Bronchial epithelial cell (primary cell): ENCODE results near the gene ANKRD39. TPM values are rescaled to one million over a fixed set of nuclear protein-coding genes. Genes with fewer than 3 reads are reported as not detected.
A peak's percentile ranks its signal among the peaks of the same experiment; 100 is the strongest.

Experiments used
- DNase-seq: peaks from one replicate; pipeline ENCODE4 v3.0.0-alpha.2; 2010; ENCODE audit warnings: low read depth
- FAIRE-seq: peaks from 2 replicates; lab custom pipeline; 2011; peaks lifted over from hg19 to GRCh38; lab: Jason Lieb, UNC
- H3K27me3 ChIP-seq: 2 replicates; pipeline ENCODE4 v1.5.1; 2011; ENCODE audit warnings: low read length; ENCODE audit not compliant: control insufficient read depth, insufficient read depth
- H3K36me3 ChIP-seq: 2 replicates; pipeline ENCODE4 v1.5.1; 2011; ENCODE audit warnings: low read length; ENCODE audit not compliant: control insufficient read depth, insufficient read depth
- H3K4me3 ChIP-seq: 2 replicates; pipeline ENCODE4 v1.5.1; 2011; ENCODE audit warnings: mild to moderate bottlenecking, low read depth, low read length, control low read depth
- total RNA-seq: library from RNA; depleted of rRNA; stranded (reverse); fragments of >200 nt; gene quantifications from 2 replicates; pipeline ENCODE4 v1.2.1, GENCODE V29; 2014
- TF ChIP-seq, protein P1 (sequence below): IDR thresholded peaks from 2 replicates; pipeline ENCODE4 v1.5.1; 2011; ENCODE audit warnings: mild to moderate bottlenecking, moderate library complexity, low read length, control low read depth, inconsistent platforms; ENCODE audit not compliant: insufficient read depth, severe bottlenecking

Gene ANKRD39
- total RNA-seq, 1 donor from 2014 or later, result 8.2 TPM

GRCh38 chr2:96872591-96873349, 15.0 kb upstream of the ANKRD39 start:
- FAIRE-seq (no peak), DNase-seq (peak; percentile 72)
- TF ChIP-seq, protein P1, sequence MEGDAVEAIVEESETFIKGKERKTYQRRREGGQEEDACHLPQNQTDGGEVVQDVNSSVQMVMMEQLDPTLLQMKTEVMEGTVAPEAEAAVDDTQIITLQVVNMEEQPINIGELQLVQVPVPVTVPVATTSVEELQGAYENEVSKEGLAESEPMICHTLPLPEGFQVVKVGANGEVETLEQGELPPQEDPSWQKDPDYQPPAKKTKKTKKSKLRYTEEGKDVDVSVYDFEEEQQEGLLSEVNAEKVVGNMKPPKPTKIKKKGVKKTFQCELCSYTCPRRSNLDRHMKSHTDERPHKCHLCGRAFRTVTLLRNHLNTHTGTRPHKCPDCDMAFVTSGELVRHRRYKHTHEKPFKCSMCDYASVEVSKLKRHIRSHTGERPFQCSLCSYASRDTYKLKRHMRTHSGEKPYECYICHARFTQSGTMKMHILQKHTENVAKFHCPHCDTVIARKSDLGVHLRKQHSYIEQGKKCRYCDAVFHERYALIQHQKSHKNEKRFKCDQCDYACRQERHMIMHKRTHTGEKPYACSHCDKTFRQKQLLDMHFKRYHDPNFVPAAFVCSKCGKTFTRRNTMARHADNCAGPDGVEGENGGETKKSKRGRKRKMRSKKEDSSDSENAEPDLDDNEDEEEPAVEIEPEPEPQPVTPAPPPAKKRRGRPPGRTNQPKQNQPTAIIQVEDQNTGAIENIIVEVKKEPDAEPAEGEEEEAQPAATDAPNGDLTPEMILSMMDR, result no peak
- Histone ChIP-seq H3K27me3 (no peaks in the 10 kb centered on the region), H3K4me3 (no peak overlapping the region), H3K36me3 (no peaks in the 10 kb centered on the region)

GRCh38 chr2:96870626-96871255, 12.9 kb upstream of the ANKRD39 start:
- peak overlapping the region; percentile 80 for H3K4me3 ChIP-seq
- TF ChIP-seq, protein P1, result no peak
- no peak for FAIRE-seq

GRCh38 chr2:96869822-96870625, 12.2 kb upstream of the ANKRD39 start, which contains the start of gene SEMA4C:
Gene SEMA4C (minus strand): TSS chr2:96870080. CDS start chr2:96867886, 2,194 bp downstream.
- FAIRE-seq, result no peak
- H3K27me3 ChIP-seq, result no peaks in the 10 kb centered on the region
- TF ChIP-seq, protein P1, result no peak
- H3K36me3 ChIP-seq, result peaks cover 11% of the 10 kb centered on the region
- no peak for DNase-seq
- peak within 1 kb of the TSS; percentile 80 for H3K4me3 ChIP-seq

More at GRCh38 chr2:96870626-96871255, 12.9 kb upstream of the ANKRD39 start:
- Histone ChIP-seq H3K27me3 (no peaks in the 10 kb centered on the region), H3K36me3 (peaks cover 5% of the 10 kb centered on the region)
- DNase-seq, result no peak

- peak overlapping the region; percentile 80 for H3K4me3 ChIP-seq
- DNase-seq, result no peak
- no peak for FAIRE-seq
Measured at GRCh38 chr2:96869281-96869821, 11.5 kb upstream of the ANKRD39 start.

More at GRCh38 chr2:96869281-96869821, 11.5 kb upstream of the ANKRD39 start:
- H3K36me3 ChIP-seq, result peaks cover 15% of the 10 kb centered on the region
- TF ChIP-seq, protein P1, result no peak
- no peaks in the 10 kb centered on the region for H3K27me3 ChIP-seq
